NCI-H82 (cell line): ENCODE measurements around the gene RASGRP3.
"Not testable (repeated sequence)": the region's sequence is repeated elsewhere in the genome, so short reads cannot be mapped to it uniquely, and the experiment has no call there.

Source experiments
- DNase-seq: peaks from one replicate; lab custom pipeline; 2025; lab: John Stamatoyannopoulos, UW

RASGRP3 gene, protein sequence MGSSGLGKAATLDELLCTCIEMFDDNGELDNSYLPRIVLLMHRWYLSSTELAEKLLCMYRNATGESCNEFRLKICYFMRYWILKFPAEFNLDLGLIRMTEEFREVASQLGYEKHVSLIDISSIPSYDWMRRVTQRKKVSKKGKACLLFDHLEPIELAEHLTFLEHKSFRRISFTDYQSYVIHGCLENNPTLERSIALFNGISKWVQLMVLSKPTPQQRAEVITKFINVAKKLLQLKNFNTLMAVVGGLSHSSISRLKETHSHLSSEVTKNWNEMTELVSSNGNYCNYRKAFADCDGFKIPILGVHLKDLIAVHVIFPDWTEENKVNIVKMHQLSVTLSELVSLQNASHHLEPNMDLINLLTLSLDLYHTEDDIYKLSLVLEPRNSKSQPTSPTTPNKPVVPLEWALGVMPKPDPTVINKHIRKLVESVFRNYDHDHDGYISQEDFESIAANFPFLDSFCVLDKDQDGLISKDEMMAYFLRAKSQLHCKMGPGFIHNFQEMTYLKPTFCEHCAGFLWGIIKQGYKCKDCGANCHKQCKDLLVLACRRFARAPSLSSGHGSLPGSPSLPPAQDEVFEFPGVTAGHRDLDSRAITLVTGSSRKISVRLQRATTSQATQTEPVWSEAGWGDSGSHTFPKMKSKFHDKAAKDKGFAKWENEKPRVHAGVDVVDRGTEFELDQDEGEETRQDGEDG

DNA sequence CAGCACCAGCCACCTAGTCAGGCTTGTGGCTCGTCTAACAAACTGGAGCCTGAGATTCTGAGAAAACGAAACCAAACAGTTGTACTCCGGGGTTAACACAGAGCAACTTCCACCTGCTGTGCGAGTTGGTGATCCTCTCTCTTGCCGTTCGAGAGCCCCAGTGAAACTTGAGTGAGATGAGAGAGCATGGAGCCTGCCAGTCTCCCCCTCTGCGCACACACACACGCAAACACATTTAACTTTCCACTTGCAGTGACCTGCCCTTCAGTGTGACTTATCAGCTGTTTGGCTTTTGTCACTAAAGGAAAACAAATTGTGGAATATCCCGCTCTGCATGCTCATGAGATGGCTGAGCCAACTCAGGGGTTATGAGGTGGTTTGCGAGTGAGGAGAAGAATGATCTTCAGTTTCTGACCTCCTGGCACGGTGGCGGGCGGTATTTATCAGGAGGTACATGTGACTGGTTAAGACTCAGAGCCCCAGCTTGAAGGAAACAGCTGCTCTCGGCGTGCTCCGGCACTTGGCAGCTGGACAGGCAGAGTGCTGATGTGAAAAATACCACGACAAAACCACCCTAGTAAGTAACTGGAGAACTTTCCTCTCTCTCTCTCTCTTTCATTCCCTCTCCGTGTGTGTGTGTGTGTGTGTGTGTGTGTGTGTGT lies at the start of gene RASGRP3:
TSS of gene RASGRP3 (plus strand) at position 519 of the 662 bp plus-strand sequence. CDS start 38,488 bp downstream, outside the sequence.
- peak; percentile 65 for DNase-seq

DNA sequence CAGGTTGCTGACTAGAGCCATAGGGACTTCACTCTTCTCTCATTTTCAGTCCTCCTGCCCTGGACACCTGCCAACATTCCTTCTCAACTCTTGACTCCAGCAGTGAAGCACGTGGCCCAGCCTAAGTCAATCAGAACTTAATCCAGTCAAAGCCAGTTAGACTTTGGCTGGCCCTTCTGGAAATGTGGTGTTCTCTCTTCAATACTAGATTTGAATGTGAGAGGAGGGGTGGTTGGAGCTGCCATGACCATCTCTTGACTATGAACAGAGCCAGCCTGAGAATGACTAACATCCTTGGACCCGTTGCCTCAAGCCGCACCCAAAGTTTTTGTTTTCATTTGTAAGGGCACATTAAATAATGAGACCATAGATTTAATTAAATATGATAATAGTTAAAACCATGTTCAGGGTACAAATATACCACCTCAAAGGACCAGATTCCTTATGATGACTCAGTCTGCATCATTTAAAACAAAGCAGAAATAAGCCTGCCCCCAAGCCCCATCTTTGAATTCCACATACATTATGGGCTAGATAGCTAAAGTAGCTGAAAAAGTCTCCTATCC lies 49.7 kb upstream of the RASGRP3 start:
- DNase-seq = peak; percentile 92

DNA sequence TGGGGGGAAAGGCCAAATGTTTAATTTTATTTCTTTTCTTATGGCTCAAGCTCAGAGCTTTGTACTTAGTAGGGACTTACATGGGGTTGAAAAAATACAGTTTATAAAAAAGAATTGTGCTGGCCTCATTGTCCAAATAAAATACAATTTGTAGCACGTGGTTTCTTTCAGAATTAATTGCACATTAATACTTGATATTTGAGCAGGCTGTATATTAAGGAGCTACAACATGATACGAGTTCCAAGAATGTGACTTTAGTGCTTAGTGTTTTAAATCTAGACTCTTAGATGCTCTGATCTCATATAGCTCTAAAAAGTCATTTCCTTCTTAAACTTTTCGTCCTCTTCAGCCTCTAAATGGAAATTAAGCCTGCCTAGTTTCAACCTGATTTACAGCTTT lies 46.4 kb upstream of the RASGRP3 start:
- no peak for DNase-seq

GRCh38 chr2:33430856-33431255 lies 45.6 kb upstream of the RASGRP3 start:
- no peak for DNase-seq

GRCh38 chr2:33432871-33433270 lies 43.6 kb upstream of the RASGRP3 start:
- no peak for DNase-seq

- no peak for DNase-seq
Measured at GRCh38 chr2:33433279-33434235, 42.9 kb upstream of the RASGRP3 start.

DNA sequence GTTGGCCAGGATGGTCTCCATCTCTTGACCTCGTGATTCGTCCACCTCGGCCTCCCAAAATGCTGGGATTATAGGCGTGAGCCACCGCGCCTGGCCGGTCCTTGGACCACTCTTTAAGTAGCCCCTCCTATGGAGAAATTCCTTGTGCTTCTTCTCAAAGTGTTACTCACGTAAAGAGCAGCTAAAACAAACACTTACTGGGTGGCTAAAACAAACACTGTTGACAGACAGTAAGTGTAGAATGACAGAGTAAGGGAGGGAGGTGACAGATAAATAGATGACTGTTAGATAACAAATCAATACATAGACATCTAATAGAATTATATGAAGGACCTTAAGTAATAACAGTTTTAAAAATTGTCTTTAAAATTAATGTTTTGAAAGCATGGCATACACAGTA lies 40.9 kb upstream of the RASGRP3 start:
- DNase-seq = no peak

- DNase-seq = no peak
Measured at GRCh38 chr2:33436083-33436482, 40.4 kb upstream of the RASGRP3 start.

DNA sequence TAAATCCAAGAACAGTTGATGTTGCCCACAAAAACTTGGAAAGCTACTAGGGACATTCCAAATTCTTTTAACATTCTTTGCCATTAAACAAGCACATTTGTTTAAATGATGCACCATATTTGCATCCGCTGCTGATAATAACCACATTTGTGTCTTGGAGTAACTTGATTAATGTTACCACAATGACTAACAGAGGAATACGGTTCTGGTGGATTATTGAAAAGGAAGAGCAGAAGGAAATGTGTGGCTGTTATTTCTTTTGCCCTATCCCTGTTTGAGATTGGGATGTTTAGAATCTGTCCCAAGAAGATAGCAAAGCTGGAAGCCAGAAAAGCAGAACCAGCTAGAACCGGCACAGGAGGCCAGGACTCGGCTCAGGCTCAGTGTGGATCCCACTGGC lies 39.2 kb upstream of the RASGRP3 start:
- DNase-seq = no peak

GRCh38 chr2:33437815-33438214 lies 38.6 kb upstream of the RASGRP3 start:
- no peak for DNase-seq

- DNase-seq = peak; percentile 61
Measured at GRCh38 chr2:33441235-33441810, 35.1 kb upstream of the RASGRP3 start.

GRCh38 chr2:33442052-33442451 lies 34.4 kb upstream of the RASGRP3 start:
- not testable (repeated sequence) for DNase-seq

DNA sequence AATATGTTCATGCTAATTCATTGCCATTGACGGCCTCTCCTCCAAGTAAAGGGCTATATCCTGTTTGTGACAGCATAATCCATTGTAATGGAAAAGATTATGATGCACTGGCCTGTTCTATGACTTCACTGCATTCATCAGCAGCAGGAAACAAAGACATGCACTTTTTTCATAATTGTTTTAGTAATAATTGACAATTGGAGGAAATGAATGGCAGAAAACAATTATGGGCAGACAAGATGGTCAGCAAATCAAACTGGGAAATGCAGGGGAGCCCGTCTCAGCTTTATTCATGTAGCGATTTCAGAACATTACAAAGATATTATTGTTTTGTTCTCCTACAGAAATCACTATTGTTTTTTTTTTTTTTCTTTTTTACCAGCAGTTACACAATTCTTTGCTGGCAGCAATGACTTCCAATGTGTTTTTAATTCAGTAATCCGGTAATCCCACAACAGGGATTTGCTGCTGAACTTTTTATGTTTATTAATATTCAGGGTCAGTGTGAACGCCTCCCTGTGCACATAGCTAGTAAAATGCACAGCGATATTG lies 33.8 kb upstream of the RASGRP3 start:
- no peak for DNase-seq

GRCh38 chr2:33443274-33443829 lies 33.1 kb upstream of the RASGRP3 start:
- no peak for DNase-seq

DNA sequence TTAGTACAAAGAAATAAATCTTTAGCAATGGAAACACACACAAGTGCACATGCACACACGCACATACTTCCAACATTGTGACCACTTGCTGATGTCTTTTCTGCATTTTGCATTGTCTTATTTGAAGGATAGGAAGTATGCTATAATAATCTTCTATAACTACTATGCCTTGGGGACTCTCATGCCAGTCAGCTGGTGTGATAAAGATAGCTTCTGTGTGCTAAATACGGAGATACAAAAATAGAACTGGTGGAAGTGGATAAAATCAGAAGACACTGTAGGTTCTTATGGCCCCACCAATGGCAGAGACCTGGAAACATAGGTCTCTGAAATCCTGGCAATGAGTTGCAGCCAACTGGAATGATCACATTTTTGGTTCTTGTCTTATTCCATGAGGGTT lies 31.5 kb upstream of the RASGRP3 start:
- no peak for DNase-seq

DNA sequence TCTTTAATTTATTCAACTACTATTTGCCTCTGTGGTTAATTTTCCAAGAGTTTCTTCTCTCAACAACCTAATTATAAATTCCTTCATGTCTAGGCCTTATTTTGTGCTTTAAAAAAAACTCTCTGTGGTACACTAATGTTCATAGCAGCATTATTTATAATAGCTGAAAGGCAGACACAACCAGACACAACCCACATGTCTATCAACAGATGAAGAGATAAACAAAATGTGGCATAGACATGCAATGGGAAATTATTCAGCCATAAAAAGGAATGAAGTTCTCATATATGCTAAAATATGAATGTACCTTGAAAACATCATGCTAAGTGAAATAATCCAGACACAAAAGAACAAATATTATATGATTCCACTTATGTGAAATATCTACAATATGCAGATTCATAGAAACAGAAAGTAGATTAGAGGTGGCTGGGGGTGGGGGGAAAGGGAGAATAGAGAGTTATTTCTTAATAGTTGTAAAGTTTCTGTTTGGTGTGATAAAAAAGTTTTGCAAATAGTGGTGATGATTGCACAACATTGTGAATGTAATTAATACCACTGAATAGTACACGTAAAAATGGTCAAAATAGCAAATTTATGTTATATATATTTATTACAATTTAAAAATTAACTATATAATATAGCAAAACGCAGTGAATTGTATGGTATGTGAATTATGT lies 28.1 kb upstream of the RASGRP3 start:
- no peak for DNase-seq

GRCh38 chr2:33451214-33451613 lies 25.2 kb upstream of the RASGRP3 start:
- no peak for DNase-seq

GRCh38 chr2:33451825-33452224 lies 24.6 kb upstream of the RASGRP3 start:
- no peak for DNase-seq

GRCh38 chr2:33452545-33452944 lies 23.9 kb upstream of the RASGRP3 start:
- DNase-seq = no peak
